H1 (cell line): ENCODE measurements around the gene NFIA. TPM values are rescaled to one million over a fixed set of nuclear protein-coding genes. Genes with fewer than 3 reads are reported as not detected.

Source experiments
- CTBP2 ChIP-seq: IDR thresholded peaks from 2 replicates; pipeline ENCODE4 v1.7.0; 2011; ENCODE audit warnings: borderline replicate concordance, mild to moderate bottlenecking, moderate library complexity, mixed read lengths, low read length; ENCODE audit not compliant: insufficient read depth, insufficient read length
- EP300 ChIP-seq, 2 experiments: IDR thresholded peaks; 1 replicate in 1 of 2; 2 replicates in 1 of 2; pipeline ENCODE4 v1.6.1; 2011 to 2012; ENCODE audit warnings: low read depth in 2 of 2, low read length in 2 of 2, mild to moderate bottlenecking in 2 of 2, borderline replicate concordance in 1 of 2, inconsistent platforms in 1 of 2, moderate library complexity in 1 of 2
- JUND ChIP-seq: IDR thresholded peaks from 2 replicates; pipeline ENCODE4 v1.6.1; 2011; ENCODE audit warnings: mild to moderate bottlenecking, improper control_type of control experiment, low read length
- KDM1A ChIP-seq: fragments of 200-600, 300-600 bp; sonication (generic); IDR thresholded peaks from 2 replicates; pipeline ENCODE4 v1.7.1; 2016; ENCODE audit warnings: mild to moderate bottlenecking, low read length, borderline replicate concordance
- TEAD4 ChIP-seq: IDR thresholded peaks from 2 replicates; pipeline ENCODE4 v1.6.1; 2012; ENCODE audit warnings: low read depth, low read length, inconsistent platforms, mixed read lengths
- polyA plus RNA-seq, 7 experiments: library from polyadenylated mRNA; depleted of rRNA in 3 of 7; stranded (reverse) in 5 of 7; unstranded in 2 of 7; fragments of >200 nt in 5 of 7; fragments of 200-250 nt in 2 of 7; gene quantifications; 1 replicate in 5 of 7; 2 replicates in 1 of 7; 4 replicates in 1 of 7; pipeline versions ENCODE4 v1.2.1 to v1.2.3, GENCODE V29; 2011 to 2013; ENCODE audit warnings: missing spikeins in 2 of 7, mixed read lengths in 2 of 7
- total RNA-seq: library from RNA; stranded (reverse); fragmentation: NEBNext Ultra II Directional; extraction: Animal tissue kit (Norgen Biotek cat#: 25700); gene quantifications from 2 replicates; pipeline ENCODE4 v1.2.1, GENCODE V29; 2021

NFIA gene
- total and polyA plus RNA-seq, 2 of the 8 experiments (the other 6 are each of a cell fraction or from before 2014, with no cell fraction given) = 1.8 to 2.3 TPM

GRCh38 chr1:61460191-61460590 is 377.8 kb downstream of the NFIA start (continued):
- TF ChIP-seq CTBP2 = no peak
- TF ChIP-seq KDM1A = no peak
- no peak for TF ChIP-seq EP300 (IDR thresholded peaks at IDR 0.05; ENCODE audit: borderline replicate concordance in 1 of 2, low read depth in 2 of 2, low read length in 2 of 2)
- TF ChIP-seq TEAD4 = no peak
- TF ChIP-seq JUND = no peak
